CD4-positive, alpha-beta T cell treated with Interleukin-10 for 1 hour (primary cell): Measurements from ENCODE around the gene KCNJ6.

ENCODE experiments used
- DNase-seq: peaks from one replicate; pipeline ENCODE4 v3.0.0-alpha.2; 2020

KCNJ6 gene

GRCh38 chr21:37631319-37632117 is 284.7 kb downstream of the KCNJ6 start:
- no peak for DNase-seq

- no peak for DNase-seq
Measured at GRCh38 chr21:37630872-37631271, 285.4 kb downstream of the KCNJ6 start.

- no peak for DNase-seq
Measured at GRCh38 chr21:37628362-37628761, 287.9 kb downstream of the KCNJ6 start.

DNA sequence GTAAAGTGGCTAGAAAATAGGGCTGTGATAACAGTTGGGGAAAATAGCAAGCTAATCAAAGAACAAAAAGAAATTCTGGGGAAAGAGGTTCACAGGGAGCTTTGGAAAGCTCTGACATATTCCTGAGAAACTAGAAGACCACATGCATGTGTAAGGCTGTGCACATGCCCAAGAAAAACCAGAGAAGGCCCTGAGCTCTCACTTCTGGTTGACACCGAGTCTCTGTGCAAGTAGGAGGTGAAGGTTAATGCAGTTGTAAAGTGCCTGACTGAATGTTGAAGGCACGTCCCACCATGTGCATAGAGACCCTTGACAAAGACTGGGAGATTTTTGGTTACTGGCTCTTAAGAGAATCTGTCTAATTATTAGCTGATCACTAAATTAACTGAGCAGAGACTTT is 288.7 kb downstream of the KCNJ6 start:
- no peak for DNase-seq

DNA sequence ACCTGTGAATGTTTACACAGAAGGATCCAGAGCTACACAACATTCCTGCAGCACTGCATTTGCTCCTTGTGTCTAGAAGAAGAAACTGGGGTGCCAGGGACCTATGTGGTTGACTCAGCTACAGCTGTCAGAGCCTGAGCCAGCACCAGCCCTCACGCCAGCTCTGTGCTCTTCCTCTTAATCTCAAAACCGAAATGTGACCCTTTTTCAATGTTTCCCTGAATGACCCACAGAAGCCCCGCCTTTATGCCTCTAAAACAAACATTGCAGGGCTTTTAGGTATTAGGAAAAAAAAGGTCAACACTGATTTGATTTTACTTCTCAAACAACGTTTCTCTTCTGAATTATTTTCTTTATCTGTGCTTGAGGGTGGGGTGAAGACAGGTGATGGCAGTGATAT is 289.2 kb downstream of the KCNJ6 start:
- no peak for DNase-seq

DNA sequence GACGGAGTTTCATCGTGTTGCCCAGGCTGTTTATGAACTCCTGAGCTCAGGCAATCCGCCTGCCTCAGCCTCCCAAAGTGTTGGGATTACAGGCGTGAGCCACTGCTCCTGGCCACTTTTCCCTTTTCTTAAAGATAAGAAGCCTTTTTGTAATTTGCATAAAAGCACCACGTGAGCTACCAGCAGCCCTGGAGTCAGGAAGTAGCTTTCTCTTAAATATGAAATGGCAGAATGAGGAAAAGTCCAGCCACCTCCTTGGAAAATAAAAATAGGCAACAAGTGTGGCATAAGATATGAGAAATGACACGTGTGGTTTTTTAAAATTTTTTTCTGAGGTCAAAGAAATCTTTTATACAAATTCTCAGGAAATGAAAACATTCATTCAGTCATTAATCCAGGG is 289.9 kb downstream of the KCNJ6 start:
- no peak for DNase-seq

DNA sequence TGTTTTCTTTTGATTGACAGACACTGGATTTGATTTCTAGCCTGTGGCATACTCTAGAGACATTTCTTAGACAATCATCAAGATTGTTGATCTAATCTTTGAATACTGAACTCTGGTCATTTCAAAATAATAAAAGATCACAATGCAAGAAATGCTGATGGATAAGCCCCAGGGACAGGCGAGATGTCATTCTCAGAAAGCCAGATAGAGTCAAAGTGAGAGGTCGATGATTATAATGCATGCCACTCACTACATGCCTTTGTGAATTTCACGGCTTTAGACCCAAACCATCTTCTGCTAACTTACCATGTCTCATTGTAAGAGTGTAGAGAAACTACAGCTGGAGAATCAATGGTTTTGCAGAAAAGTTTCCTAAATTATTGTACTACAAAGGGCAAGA is 292.6 kb downstream of the KCNJ6 start:
- no peak for DNase-seq

GRCh38 chr21:37623183-37623582 is 293.1 kb downstream of the KCNJ6 start:
- no peak for DNase-seq

GRCh38 chr21:37622755-37623154 is 293.5 kb downstream of the KCNJ6 start:
- DNase-seq = no peak

DNA sequence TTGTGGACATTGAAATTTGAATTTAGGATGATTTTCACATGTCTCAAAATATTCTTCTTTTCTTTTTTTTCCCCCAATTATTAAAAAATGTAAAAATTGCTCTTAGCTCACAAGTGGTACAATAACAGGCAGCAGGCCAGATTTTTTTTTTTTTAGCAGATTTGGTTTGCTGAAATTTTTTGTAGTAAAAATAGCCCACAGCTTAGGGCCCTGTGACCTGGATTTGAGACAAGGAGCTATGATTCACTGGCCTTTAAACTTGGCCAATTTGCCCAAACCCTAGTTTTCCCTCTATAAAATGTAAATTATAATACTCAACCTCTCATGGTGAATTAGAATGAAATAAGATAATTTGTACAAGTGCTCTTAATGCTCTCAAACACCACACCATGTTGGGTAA is 295.9 kb downstream of the KCNJ6 start:
- DNase-seq = no peak

DNA sequence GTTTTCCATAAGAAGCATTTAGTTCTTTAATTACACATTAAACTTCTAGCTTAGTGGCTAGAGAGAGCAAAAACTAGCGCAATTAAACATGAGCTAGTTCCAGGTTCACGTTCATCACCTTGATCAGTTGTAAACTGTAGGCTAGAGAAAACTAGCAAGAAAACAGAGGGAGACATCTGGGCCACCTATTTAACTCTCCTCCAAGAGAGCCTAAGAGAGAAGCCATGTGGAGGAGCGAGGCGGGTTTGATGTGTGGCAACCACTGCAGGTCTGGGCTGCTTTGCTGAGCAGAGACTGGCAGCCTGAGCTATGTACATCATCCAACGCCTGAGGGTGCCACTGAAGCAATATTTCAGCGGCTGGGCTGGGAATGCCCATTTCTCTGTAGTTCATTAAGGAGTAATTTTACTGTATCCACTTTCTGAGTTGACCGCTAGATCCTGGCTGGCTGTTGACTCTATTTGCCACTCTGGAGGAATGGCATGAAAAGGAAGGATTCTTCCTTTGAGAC is 296.7 kb downstream of the KCNJ6 start:
- DNase-seq = no peak

- DNase-seq = no peak
Measured at GRCh38 chr21:37618081-37618480, 298.2 kb downstream of the KCNJ6 start.

DNA sequence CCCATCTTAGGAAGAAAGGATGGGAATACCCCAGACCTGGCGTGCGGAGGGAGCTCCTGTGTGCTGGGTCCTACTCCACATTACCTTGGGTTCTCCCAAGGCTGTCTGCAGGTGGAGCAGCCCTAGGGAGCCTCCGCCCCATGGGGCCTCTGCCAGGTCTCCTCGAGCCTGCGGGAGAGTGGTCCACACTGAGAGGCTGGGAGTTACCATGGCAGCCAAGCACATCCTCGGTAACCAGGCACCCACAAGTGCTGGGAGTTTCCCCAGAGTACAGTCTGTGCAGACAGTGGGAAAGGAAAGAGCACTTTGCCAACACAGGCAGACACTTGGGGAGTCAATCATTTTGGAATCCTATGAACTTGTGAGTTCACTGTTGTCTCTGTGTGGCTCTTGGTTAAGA is 300.3 kb downstream of the KCNJ6 start:
- DNase-seq = no peak

GRCh38 chr21:37614351-37614875 is 301.8 kb downstream of the KCNJ6 start:
- no peak for DNase-seq

GRCh38 chr21:37607081-37607480 is 309.2 kb downstream of the KCNJ6 start:
- DNase-seq = no peak

DNA sequence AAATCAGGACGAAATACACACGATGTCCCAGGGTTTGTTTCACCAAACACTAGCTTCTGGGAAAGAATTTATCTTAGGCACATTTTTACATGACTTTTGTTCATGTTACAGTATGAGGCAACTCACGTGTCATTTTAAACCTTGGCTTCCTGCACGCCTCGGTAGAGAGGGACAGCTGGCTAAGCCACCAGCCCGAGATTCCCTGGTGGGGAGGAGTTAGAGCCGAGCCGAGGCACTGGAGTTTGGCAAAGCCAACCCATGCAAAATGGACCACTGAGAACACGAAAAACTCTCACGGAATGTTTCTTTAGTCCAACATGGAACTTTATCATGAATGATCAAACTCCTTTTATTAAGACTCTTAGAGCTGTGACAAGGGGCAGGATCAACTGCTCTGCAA is 309.7 kb downstream of the KCNJ6 start:
- no peak for DNase-seq

DNA sequence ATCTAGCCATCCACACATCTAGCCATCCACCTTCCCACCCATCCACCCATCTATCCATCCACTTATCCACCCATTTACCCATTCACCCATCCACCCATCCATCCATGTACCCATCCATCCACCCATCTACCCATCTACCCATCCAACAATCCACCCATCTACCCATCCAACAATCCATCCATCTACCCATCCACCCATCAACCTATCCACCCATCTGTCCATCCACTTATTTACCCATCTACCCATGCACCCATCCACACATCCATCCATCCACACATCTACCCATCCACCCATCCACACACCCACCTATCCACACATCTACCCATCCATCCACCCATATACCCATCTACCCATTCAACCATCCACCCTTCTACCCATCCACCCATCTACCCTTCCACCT is 311.3 kb downstream of the KCNJ6 start:
- no peak for DNase-seq

DNA sequence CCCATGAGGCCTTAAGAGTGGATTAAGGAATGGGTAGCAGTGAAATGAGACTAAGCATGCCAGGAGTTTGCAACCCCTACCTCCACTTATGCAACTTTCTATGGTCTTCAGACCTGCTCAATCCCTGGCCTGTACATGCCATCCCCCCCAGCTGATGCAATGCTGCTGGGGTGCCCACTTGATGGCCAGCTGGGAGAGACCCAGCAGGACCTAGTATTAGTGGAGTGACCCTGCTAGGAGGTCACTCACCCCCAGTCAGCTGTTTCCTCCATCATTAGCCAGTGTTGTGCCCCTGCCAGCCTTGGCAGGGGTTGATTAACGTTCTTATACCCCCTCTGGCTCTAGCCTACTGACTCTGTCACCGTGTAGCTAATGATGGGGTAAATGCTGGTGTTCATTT is 313.1 kb downstream of the KCNJ6 start:
- no peak for DNase-seq

GRCh38 chr21:37601915-37602314 is 314.3 kb downstream of the KCNJ6 start:
- DNase-seq = no peak

DNA sequence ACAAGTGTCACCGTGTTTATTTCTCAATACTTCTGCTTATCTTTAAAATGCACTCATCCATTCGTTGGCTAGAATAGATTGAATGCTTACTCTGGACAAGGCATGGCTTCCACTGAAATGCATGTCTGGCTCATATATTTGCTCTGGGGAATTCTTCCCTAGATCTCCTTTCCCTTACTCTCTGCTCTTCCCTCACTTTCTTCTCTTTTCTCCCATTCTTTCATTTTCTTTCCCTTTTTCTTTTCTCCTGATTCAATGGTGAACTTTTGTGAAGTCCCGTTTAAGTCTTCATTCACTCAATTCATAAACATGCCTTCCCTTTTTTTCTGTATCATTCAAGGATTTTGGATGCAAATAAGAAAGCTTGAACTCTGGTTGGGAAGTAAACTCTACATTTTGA is 315.2 kb downstream of the KCNJ6 start:
- no peak for DNase-seq

DNA sequence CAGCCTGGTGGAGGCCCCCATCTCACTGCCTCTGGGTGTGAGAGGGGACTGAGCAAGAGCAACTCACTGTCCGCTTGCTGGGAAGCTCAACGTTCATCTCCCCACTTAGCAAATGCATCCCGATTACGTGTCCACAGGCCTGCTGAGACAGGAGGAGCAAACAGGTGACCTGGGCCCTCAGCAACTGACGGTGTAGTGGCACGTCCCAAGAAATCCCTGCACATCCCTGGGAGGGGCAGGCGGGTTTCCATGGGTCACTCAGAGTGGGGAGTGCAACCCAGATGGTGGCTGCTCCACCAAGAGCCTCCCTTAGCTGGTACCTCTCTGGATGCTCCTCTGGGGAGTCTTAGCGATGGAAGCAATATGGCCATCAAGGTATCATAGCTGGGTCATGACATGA is 320.3 kb downstream of the KCNJ6 start:
- DNase-seq = no peak

DNA sequence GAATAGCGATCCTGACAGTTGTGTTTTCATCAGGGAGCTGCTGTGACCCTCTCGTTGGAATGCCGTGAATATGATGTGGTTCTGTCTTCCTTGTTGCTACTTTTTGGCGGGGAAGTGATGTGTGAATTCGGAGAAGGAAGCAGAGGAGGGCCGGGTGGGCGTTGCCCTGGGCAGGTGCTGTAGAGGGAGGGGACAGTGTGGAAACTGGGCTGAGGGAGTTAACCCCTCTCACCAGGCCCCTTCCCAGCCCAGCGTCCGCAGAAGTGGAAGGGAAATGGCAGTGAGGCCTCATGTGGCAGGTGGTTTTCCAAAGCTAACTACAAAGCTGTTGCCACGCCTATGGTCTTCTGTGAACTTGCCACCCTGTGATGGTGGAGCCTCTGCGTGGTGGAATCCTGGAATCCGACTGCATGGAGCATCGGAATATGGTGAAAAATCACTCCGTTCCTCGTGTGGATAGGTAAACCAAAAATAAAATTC is 321.7 kb downstream of the KCNJ6 start:
- DNase-seq = no peak

- no peak for DNase-seq
Measured at GRCh38 chr21:37593740-37594471, 322.4 kb downstream of the KCNJ6 start.

GRCh38 chr21:37593015-37593414 is 323.2 kb downstream of the KCNJ6 start:
- DNase-seq = no peak
